Measurements from ENCODE around the gene PAX1.

PAX1 gene

DNA sequence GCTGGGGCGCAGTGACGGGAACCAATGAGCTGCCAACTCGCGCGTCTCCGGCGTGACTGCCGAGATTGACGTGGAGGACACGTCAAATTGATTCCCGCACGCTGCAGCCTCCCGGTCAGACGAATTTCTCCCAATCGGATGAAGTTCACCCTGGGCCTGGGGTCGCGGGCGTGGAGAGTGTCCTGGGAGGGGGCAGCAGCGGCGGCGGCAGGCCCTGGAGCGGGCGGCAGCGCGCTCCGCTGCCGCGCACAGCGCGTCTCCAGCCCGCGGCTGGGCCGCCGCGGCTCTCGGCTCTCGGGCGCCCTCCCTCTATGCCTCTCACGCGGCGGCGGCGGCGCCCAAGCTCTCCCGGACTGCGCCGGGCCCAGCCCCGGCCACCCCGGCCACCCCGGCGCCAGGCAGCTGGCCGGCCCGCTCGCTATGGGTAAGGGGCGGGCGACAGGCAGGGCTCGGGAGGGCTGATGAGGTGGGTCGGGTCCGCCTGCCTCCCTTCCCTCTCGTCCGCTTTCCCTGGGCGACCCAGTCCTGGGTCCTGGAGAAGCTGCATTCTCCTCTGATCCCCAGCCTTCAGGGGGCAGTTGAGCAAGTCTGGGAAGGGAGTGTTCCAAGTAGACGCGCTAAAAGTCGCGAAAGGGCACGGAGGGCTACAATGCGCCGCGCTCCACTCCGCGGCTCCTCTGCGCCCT is at the start of gene PAX1:
Gene PAX1 (plus strand): TSS at position 90 of the 686 bp plus-strand sequence. CDS start 49 bp downstream, at position 139.
- H3K4me3 ChIP-seq (ENCODE audit: low read length): no peak within 1 kb of the TSS
- TF ChIP-seq ZNF274 (IDR thresholded peaks at IDR 0.05; ENCODE audit: low read depth, low read length): no peak

DNA sequence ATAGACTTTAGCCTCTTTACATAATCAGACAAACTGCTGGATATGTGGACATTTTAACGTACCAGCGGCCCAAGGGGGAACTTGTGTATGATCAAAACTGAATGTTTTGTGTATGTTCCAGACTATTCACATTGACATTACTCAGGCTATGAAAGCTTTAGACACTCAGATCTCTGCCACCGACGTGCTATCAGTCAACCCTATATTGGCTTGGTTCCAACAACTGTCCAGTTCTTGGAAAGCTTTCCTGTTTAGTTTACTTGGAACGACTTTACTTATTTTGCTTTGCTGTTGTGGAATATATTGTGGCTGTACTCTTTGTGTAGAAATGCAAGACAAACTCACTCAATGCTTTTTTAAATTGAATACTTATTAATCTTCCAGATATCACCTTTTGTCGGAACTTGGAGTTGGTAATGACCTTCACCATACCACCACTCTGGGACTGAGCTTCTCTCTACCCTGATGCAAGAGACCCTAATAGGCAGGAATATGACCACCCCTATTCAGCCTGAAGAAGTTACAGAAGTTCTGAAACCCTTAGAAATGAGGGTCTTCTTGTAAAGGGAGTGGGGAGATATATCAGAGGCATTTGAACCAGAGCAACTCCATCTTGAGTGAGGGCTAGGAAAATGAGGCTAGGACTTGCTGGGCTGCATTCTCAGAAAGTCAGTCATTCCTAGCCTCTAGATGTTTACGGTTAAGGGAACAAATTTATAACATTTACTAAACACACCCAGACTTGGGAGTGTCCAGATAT is 49.0 kb upstream of the PAX1 start:
- no peak overlapping the region for H3K4me3 ChIP-seq (ENCODE audit: low read length)
- no peak for TF ChIP-seq ZNF274 (IDR thresholded peaks at IDR 0.05; ENCODE audit: low read depth, low read length)

DNA sequence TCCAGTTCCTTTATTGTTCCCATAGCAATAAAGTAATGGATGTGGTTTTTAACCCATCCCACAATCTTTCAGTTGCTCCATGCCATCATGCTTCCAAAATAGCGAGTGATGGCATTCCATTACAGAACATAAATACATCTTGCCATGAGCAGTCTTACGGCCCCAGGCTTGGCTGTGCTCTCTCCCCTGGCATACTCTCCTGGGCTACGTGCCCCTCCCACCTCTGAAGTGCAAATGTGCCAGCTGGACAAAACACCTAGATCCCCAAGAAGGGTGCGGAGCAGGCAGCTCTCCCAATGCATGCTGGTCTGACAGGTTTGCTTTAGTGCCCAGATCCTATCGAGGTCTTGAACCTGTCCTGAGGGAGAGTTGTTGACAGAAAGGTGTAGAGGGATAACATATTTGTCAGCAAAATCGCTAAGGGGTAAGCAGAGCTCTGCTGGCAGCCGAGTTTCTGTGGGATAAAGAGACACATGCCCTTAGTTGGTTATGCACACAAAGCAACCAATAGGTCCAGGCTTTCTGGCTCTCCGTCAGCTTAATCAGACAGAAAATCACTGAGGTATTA is 43.9 kb upstream of the PAX1 start:
- H3K4me3 ChIP-seq (ENCODE audit: low read length): no peak overlapping the region
- TF ChIP-seq ZNF274 (IDR thresholded peaks at IDR 0.05; ENCODE audit: low read depth, low read length): no peak

DNA sequence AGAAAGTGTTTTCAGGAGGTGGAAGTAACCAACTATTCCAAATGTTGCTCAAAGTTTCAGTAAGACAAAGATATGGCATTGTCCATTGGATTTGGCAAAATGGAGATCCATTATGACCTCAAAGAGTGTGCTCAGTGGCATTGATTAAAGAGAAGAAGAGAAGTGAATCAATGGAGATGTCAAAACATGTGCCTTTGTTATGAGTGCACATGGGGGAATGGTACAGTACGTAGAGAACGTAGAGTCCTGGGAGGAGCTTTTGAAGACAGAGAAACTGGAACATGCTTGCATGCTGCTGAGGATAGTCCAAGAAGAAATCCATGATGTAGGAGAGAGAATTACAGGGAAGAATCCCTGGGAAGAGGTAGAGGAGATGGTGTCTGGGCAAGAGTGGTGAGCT is 42.0 kb upstream of the PAX1 start:
- TF ChIP-seq ZNF274 (IDR thresholded peaks at IDR 0.05; ENCODE audit: low read depth, low read length): no peak
- H3K4me3 ChIP-seq (ENCODE audit: low read length): no peak overlapping the region

DNA sequence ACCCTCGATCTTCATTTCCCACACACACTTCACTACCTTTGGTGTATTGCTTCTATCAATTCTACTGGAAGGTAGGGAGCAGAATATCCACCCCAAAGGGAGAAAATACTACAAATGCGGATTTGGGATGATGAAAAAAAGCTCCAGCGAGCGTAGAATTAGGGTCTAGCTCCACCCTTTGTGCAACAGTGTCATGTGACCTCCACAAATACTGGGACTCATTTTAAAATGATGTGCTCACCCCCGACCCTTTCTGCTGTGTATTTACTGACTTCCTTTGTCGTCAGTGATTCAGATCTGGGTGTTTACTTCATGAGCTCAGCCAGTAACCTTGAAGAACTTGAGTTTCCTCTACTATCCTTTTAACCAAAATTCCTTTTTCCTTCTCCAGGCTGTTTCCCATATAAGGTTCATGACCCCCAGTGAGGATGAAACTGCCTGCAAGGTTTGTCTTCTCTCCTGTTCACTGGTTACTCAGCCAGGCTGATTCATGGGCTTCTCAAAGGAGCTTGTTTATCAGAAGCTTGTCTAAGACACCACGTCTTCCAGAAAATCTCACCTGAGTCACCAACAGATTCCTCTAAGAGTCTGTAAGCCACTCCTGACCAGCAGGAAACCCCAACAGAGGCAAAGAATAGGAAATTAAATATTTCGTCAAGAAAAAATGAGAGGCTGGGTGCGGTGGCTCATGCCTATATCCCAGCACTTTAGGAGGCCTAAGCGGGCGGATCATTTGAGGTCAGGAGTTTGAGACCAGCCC is 39.6 kb upstream of the PAX1 start:
- TF ChIP-seq ZNF274 (IDR thresholded peaks at IDR 0.05; ENCODE audit: low read depth, low read length): no peak
- H3K4me3 ChIP-seq (ENCODE audit: low read length): no peak overlapping the region

DNA sequence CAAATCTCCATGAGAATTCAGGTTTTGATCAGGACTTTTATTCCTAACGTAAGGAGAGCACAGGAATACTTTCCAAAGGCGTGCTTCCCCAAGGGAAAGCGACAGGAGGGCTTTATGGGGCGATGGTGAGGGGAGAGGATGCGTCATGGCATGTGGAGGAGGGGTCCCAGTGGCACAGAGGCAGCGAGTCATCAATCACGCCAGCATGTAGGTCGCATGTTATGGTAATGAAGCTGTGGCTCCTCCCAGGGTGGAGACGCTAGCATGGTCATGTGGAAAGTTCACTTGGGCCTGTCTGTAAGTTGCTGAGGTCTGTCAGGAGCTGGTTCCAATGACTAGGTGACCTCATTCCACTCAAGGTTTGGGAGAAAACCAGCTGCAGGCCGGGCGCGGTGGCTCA is 35.3 kb upstream of the PAX1 start:
- TF ChIP-seq ZNF274 (IDR thresholded peaks at IDR 0.05; ENCODE audit: low read depth, low read length): no peak
- no peak overlapping the region for H3K4me3 ChIP-seq (ENCODE audit: low read length)

DNA sequence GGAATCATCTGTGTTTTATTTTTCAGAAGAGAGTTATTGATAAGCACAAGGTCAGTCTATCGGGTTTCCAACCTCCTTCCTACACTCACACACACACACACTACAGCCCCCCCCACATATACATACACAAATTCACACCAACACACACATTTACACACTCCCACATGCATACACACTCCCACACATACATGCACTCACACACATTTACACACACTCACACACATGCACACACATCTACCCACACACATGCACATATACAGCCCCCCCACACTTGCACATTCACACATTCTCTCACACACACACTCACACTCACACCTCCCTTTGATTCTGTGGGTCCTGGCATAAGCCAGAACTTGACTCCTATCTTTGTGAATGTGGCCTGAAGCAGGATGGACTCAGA is 34.5 kb upstream of the PAX1 start:
- H3K4me3 ChIP-seq (ENCODE audit: low read length): no peak overlapping the region
- no peak for TF ChIP-seq ZNF274 (IDR thresholded peaks at IDR 0.05; ENCODE audit: low read depth, low read length)

DNA sequence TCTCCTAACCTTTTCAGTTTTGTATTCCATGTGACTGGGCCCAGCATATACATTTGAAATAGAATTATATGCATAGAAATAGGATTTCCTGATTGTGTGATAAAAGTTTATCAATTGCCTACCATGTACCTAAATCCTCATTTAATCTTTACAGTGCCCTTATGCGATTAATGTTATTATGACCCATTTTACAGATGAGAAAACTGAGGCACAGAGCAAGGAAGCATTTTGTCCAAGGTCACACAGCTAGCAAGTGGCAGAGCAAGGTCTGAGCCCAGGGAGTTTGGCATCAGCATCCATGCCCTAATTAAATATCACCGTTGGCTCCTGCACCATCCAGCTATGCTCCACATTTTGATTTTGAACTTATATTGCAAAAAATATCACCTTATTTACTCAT is 28.2 kb upstream of the PAX1 start:
- H3K4me3 ChIP-seq (ENCODE audit: low read length): no peak overlapping the region
- TF ChIP-seq ZNF274 (IDR thresholded peaks at IDR 0.05; ENCODE audit: low read depth, low read length): no peak

DNA sequence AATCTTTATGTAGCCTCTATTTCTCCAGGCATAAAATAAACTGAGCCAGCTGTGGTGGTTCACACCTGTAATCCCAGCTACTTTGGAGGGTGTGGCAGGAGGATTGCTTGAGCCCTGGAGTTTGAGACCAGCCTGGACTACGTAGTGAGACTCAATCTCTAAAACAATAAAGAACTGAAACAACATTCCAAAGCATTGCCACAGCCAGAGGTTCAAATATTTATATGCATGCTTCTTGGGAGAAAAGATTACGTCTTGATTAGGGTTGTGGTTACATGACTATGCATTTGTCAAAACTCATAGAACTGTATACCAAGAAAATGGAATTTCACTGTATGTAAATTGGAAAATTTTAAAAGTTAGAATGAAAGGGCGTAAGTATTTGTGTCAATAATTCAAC is 27.7 kb upstream of the PAX1 start:
- TF ChIP-seq ZNF274 (IDR thresholded peaks at IDR 0.05; ENCODE audit: low read depth, low read length): no peak
- H3K4me3 ChIP-seq (ENCODE audit: low read length): no peak overlapping the region

DNA sequence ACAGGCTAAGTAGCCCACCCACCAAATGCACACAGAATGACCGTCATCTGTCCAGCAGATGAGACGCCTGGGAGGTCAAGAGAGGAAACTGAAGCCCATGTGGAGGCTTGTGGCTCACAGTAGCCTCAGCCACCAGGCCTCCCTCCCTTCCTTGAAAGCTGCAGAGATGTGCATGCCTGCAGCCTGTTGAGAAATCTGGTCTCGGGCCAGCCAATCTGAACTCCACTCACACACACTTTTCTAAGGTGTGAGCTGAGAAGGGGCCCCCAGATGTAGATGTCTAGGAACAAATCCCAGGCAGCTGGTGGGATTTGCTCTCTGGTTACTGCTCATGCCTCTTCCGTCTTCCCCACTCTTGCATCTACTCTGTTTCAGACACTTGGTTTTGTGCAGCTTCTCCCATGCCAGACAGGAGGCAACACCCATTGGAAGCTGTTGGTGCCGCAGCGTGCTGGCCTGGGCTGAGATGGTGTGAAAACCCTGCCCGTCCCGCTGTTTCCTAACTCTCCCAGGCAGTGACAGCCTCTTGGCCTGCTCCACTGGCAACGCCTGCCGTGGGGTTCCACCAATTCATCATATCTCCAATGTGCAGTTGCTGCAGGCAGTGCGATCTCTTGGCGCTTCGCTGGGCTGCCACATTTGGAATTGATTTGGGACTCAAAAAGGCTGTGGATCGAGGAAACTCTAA is 24.1 kb upstream of the PAX1 start:
- H3K4me3 ChIP-seq (ENCODE audit: low read length): no peak overlapping the region
- TF ChIP-seq ZNF274 (IDR thresholded peaks at IDR 0.05; ENCODE audit: low read depth, low read length): no peak

DNA sequence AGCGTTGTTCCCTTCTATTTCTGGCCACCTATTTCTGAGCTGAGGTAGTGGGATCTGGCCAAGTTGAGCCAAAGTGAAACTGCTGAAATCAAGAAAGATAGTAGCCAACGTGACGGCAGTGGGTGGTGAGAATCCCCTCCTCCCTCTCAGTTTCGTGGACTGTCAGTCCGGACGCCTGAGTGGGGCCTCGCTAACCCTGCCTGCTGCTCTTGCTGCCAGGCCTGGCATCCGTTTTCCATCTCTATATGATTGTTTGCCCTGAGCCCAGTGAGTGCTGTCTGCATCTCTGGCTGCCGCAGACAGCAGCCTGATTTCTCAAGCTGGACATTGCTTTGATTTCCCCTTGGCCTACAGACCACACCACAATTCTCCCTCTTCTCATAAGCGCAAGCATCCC is 23.5 kb upstream of the PAX1 start:
- no peak overlapping the region for H3K4me3 ChIP-seq (ENCODE audit: low read length)
- TF ChIP-seq ZNF274 (IDR thresholded peaks at IDR 0.05; ENCODE audit: low read depth, low read length): no peak

DNA sequence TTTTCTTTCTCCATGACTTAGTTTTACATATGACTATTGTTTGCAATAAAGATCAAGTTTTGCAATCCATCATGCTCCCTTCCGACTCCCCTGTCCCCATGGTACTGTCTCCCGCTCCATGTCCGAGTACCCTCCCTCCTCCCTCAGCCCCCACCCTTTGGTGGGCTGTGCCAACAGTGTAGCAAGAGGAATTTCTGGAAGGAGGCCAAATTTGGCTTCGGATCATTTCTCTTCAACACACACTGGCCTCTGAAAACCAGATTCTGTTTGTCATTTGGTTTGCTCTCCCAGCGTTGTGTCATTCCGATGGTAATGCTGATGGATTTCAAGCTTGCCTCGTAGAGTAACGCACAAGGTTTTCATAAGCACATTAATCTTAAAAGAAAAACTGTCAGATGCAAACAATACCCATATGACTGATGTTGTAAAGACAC is 22.9 kb upstream of the PAX1 start:
- H3K4me3 ChIP-seq (ENCODE audit: low read length): no peak overlapping the region
- TF ChIP-seq ZNF274 (IDR thresholded peaks at IDR 0.05; ENCODE audit: low read depth, low read length): no peak

DNA sequence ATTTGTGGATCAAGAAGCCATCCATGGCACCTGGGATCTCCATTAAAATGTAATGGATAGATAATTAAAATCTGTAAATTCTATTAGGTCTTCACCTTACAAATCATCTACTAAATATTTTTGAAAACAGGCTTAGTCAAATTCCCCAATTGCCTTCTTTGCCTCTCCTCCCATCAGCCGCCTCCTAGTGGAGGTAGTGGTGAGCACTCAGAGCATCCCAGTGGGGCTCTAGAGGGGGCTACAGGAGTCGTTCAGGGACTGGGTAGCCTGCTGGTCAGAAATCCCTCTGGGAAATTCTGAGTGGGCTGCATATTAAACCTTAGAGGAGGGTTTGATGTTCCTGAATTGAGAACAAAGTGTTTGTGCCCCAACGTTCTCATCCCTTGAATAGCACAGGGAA is 20.8 kb upstream of the PAX1 start:
- no peak overlapping the region for H3K4me3 ChIP-seq (ENCODE audit: low read length)
- TF ChIP-seq ZNF274 (IDR thresholded peaks at IDR 0.05; ENCODE audit: low read depth, low read length): no peak

DNA sequence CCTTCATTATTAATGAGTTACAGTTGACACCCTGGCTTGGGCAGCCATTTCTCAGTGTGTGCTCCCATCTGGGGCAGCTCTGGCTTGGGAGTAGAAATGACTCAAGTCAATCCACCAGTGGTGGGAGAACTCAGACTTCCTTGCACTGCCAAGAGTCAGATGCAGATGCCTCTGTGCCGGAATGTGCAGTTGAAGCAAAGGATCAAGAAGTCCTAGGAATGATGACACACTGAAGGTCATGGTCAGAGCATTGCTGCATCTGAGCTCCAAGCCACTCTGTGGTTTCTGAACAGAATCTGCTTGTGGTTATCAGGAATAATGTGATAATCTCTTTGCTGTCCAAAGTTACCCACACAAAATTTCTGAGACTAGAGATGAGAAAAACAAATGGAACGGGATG is 19.5 kb upstream of the PAX1 start:
- no peak overlapping the region for H3K4me3 ChIP-seq (ENCODE audit: low read length)
- TF ChIP-seq ZNF274 (IDR thresholded peaks at IDR 0.05; ENCODE audit: low read depth, low read length): no peak

Measured in GM08714 (cell line).